Heart left ventricle (tissue), 16 donors: ENCODE data around the gene GFI1B. TPM values are rescaled to one million over a fixed set of nuclear protein-coding genes. Genes with fewer than 3 reads are reported as not detected.
"Not testable (repeated sequence)": the region's sequence is repeated elsewhere in the genome, so short reads cannot be mapped to it uniquely, and the experiment has no call there.

ENCODE experiments used
- ATAC-seq, 4 donors: fragments of 200-7000 bp; cut with Tn5 transposase; one replicate each; pipeline ENCODE4 v1.9.1; 2020 to 2022; ENCODE audit warnings: moderate library complexity in 4 of 4, mild to moderate bottlenecking in 3 of 4, moderate number of reproducible peaks in 1 of 4
- DNase-seq, 5 donors: peaks; one replicate each; pipeline ENCODE4 v3.0.0-alpha.2; 2020
- H3K27ac ChIP-seq, 12 donors: fragments of 200-600 bp; sonication (generic) in 4 of 12; one replicate each; pipeline versions ENCODE4 v1.5.0 to v1.8.0; 2016 to 2022; ENCODE audit warnings: mild to moderate bottlenecking in 2 of 12
- H3K27me3 ChIP-seq, 9 donors: fragments of 200-600 bp; sonication (generic) in 2 of 9; one replicate each; pipeline versions ENCODE4 v1.5.1 to v1.8.0; 2016 to 2022; ENCODE audit warnings: mild to moderate bottlenecking in 3 of 9
- H3K36me3 ChIP-seq, 9 donors: fragments of 200-600 bp; sonication (generic) in 2 of 9; one replicate each; pipeline versions ENCODE4 v1.5.0 to v1.8.0; 2018 to 2022; ENCODE audit warnings: mild to moderate bottlenecking in 2 of 9
- H3K4me1 ChIP-seq, 12 donors: fragments of 200-600 bp; sonication (generic) in 4 of 12; one replicate each; pipeline versions ENCODE4 v1.5.0 to v1.8.0; 2016 to 2022; ENCODE audit warnings: mild to moderate bottlenecking in 3 of 12
- H3K4me3 ChIP-seq, 12 donors: fragments of 200-600 bp; sonication (generic) in 4 of 12; one replicate each; pipeline versions ENCODE4 v1.5.0 to v1.8.0; 2017 to 2022; ENCODE audit warnings: mild to moderate bottlenecking in 9 of 12, moderate library complexity in 4 of 12
- H3K9me3 ChIP-seq, 12 donors: fragments of 200-600 bp; sonication (generic) in 4 of 12; one replicate each; pipeline versions ENCODE4 v1.5.0 to v1.8.0; 2016 to 2022; ENCODE audit warnings: mild to moderate bottlenecking in 1 of 12
- WGBS, 4 donors: extraction: QIAGEN DNeasy Blood & Tissue Kit in 2 of 4; methylation state at CpG; one replicate each; pipeline versions ENCODE4 v1.1.5 to v1.1.7; 2013 to 2018; 5-methylcytosine and 5-hydroxymethylcytosine counted together
- intact Hi-C, 10 donors: fragments of 100-400 bp; cut with DNase I; formaldehyde crosslinking; loops; one replicate each; pipeline versions ENCODE4 v1.11.1 to v1.14.2; 2022
- microRNA-seq, 4 donors: library from miRNA; unstranded; fragments of <30 nt; microRNA quantifications; one replicate each; pipeline versions ENCODE4 to v1.2.0, GENCODE V29; 2017 to 2020
- polyA plus RNA-seq, 2 donors: library from polyadenylated mRNA; stranded (reverse); fragments of 200-250 nt; gene quantifications; one replicate each; pipeline ENCODE4 v1.2.3, GENCODE V29; 2013
- total RNA-seq, 9 donors: library from RNA; depleted of rRNA in 2 of 9; stranded (reverse); fragments of >200 nt in 2 of 9; fragmentation: NEBNext Ultra II Directional in 3 of 9; extraction: Animal tissue kit (Norgen Biotek cat#: 25700) in 3 of 9; gene quantifications; one replicate each; pipeline versions ENCODE4 v1.1.0 to v1.2.4, GENCODE V29; 2016 to 2023
- TF ChIP-seq, protein P1 (sequence below), 12 donors: fragments of 200-600 bp; sonication (generic) in 4 of 12; IDR thresholded peaks; one replicate each; pipeline versions ENCODE4 v1.5.0 to v1.8.0; 2018 to 2022; ENCODE audit warnings: antibody characterized with exemption in 12 of 12, mild to moderate bottlenecking in 5 of 12
- donor health status: ischemic (EF 13 %, LVEDD 7.1; RV severe dilation, severe dysfunction).
- donor health status: healthy with polysubstance abuse.
- donor health status: DM: no; HTN: yes; CAD: no.
- donor health status: DM: no; HTN: no; CAD: no.
- donor health status: ischemic (EF 25% LVEDD 6.9; RV normal size, moderate dysfunction).
- donor health status: ischemic (EF 25% LVEDD 5.7; RV mildly dilated, moderate dysfunction).
- donor health status: healthy.
- donor health status: DM: yes; HTN: yes; CAD: no.
- donor health status: ischemic (EF 35%, LVEDD 5.7; RV mildly dilated, moderate dysfunction).
- donor health status: nonischemic (EF 11% LVEDD 7.7; RV severe dilation, severe dysfunction).
- donor health status: DM: yes; HTN: yes; CAD: no.
- donor health status: PGD.
- donor health status: ischemic (EF 29% LVEDD 5.4; RV normal size, mild dysfunction).
- donor health status: nonischemic (EF 23%, LVEDD 6.1; RV moderate dilation, normal function).

GFI1B gene
- total and polyA plus RNA-seq, 11 donors, result 0.06 to 0.39 (median 0.31) TPM; not detected in 6

DNA sequence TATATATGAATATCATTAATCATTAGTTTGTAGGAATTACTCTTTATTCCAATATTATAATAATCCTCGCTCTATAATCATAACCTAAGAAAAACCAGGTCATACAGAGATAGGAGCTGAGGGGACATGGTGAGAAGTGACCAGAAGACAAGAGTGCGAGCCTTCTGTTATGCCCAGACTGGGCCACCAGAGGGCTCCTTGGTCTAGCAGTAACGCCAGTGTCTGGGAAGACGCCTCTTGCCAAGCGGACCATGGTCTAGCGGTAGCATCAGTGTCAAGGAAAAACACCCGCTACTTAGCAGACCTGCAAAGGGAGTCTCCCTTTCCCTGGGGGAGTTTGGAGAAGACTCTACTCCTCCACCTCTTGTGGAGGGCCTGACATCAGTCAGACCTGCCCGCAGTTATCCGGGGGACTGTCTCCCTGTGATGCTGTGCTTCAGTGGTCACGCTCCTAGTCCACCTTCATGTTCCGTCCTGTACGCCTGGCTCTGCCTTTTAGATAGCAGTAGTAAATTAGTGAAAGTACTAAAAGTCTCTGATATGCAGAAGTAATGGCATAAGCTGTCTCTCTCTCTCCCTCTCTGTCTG lies 62.5 kb downstream of the GFI1B start:
- DNase-seq, result peak in 2 of 5 donors; percentile 61 to 67
- ATAC-seq, result not testable (repeated sequence)
- intact Hi-C loops, result loop anchor here in 4 of 10 donors (5.0 to 10.0 kb wide), 3 partner anchors 61 to 106 kb away; no protein-coding TSS in a partner anchor

More for the DNA sequence above, 62.5 kb downstream of the GFI1B start:
- WGBS, 4 donors, result 76 to 89% (median 87%) methylated on average over 12 of the region's 12 CpGs
- not testable (repeated sequence) for H3K4me3 ChIP-seq, H3K9me3 ChIP-seq, H3K4me1 ChIP-seq, H3K27me3 ChIP-seq, H3K27ac ChIP-seq
- TF ChIP-seq, protein P1, sequence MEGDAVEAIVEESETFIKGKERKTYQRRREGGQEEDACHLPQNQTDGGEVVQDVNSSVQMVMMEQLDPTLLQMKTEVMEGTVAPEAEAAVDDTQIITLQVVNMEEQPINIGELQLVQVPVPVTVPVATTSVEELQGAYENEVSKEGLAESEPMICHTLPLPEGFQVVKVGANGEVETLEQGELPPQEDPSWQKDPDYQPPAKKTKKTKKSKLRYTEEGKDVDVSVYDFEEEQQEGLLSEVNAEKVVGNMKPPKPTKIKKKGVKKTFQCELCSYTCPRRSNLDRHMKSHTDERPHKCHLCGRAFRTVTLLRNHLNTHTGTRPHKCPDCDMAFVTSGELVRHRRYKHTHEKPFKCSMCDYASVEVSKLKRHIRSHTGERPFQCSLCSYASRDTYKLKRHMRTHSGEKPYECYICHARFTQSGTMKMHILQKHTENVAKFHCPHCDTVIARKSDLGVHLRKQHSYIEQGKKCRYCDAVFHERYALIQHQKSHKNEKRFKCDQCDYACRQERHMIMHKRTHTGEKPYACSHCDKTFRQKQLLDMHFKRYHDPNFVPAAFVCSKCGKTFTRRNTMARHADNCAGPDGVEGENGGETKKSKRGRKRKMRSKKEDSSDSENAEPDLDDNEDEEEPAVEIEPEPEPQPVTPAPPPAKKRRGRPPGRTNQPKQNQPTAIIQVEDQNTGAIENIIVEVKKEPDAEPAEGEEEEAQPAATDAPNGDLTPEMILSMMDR (IDR thresholded peaks at IDR 0.05), result peak; percentile 40 to 65 (median 50)
- peaks cover 2 to 48% (median 44%) of the 10 kb centered on the region in 9 donors for H3K36me3 ChIP-seq

Small RNAs within 50 kb of the gene (microRNA-seq; reads per million reads assigned to microRNA genes)
- gene MIR548AW, result 0 to 3.9 (median 2.0) reads per million in 4 donors

Other genes with a start within 250 kb of the GFI1B start
- 1 to 10 TPM in 1 of 9 donors, under 1 TPM in 1, not detected in 7; 0.61 to 1.4 TPM for gene AK8, start 100.4 kb upstream of the GFI1B start, total RNA-seq
- gene AK8, start 100.4 kb upstream of the GFI1B start, polyA plus RNA-seq, result not detected
- gene SPACA9, start 99.8 kb upstream of the GFI1B start, total RNA-seq, result 1 to 10 TPM; 2.3 to 6.9 (median 4.6) TPM
- 1 to 10 TPM; 1.6 to 4.6 TPM for gene SPACA9, start 99.8 kb upstream of the GFI1B start, polyA plus RNA-seq
- 10 to 100 TPM; 34.4 to 87.6 (median 55.9) TPM for gene TSC1, start 34.1 kb upstream of the GFI1B start, total RNA-seq
- 10 to 100 TPM; 16.2 to 19.8 TPM for gene TSC1, start 34.1 kb upstream of the GFI1B start, polyA plus RNA-seq
- 10 to 100 TPM; 22.9 to 45.8 (median 34.5) TPM for gene GTF3C5, start 52.3 kb downstream of the GFI1B start, total RNA-seq
- gene GTF3C5, start 52.3 kb downstream of the GFI1B start, polyA plus RNA-seq, result 10 to 100 TPM; 46.7 to 51.7 TPM
- gene CEL, start 83.3 kb downstream of the GFI1B start, total RNA-seq, result 1 to 10 TPM; 1.1 to 4.0 (median 2.8) TPM
- gene CEL, start 83.3 kb downstream of the GFI1B start, polyA plus RNA-seq, result 1 to 10 TPM in 1 of 2 donors, under 1 TPM in 1; 0.61 to 2.1 TPM
- 10 to 100 TPM; 17.8 to 70.1 (median 26.6) TPM for gene RALGDS, start 142.5 kb downstream of the GFI1B start, total RNA-seq
- gene RALGDS, start 142.5 kb downstream of the GFI1B start, polyA plus RNA-seq, result 10 to 100 TPM; 18.3 to 24.8 TPM
- 10 to 100 TPM in 2 of 9 donors, 1 to 10 TPM in 7; 4.6 to 22.5 (median 7.1) TPM for gene GBGT1, start 185.2 kb downstream of the GFI1B start, total RNA-seq
- 1 to 10 TPM; 5.4 to 7.0 TPM for gene GBGT1, start 185.2 kb downstream of the GFI1B start, polyA plus RNA-seq
- not detected for gene OBP2B, start 230.6 kb downstream of the GFI1B start, total RNA-seq
- gene OBP2B, start 230.6 kb downstream of the GFI1B start, polyA plus RNA-seq, result under 1 TPM in 1 of 2 donors, not detected in 1; 0.38 TPM